Mesenchymal stem cell (in vitro differentiated cells and primary cell): ENCODE data around the gene CLIC3.

Source experiments
- DNase-seq: peaks from one replicate; pipeline ENCODE4 v3.0.0-alpha.2; 2013
- H2AFZ ChIP-seq: one replicate; pipeline ENCODE4 v1.6.1; 2013; ENCODE audit warnings: low read depth, mild to moderate bottlenecking, control low read depth, inconsistent platforms, low read length, moderate library complexity
- H2AK5ac ChIP-seq: 2 replicates; pipeline ENCODE4 v1.6.1; 2013; ENCODE audit warnings: low read length, moderate library complexity, mild to moderate bottlenecking, inconsistent platforms; ENCODE audit not compliant: severe bottlenecking
- H2BK120ac ChIP-seq: one replicate; pipeline ENCODE4 v1.6.1; 2013; ENCODE audit warnings: low read depth, mild to moderate bottlenecking, inconsistent platforms, low read length, moderate library complexity
- H2BK12ac ChIP-seq, 2 experiments: one replicate each; pipeline ENCODE4 v1.6.1; 2013; ENCODE audit warnings: inconsistent platforms in 2 of 2, low read length in 2 of 2, mild to moderate bottlenecking in 2 of 2, moderate library complexity in 2 of 2, control low read depth in 1 of 2
- H2BK15ac ChIP-seq: one replicate; pipeline ENCODE4 v1.6.1; 2013; ENCODE audit warnings: mild to moderate bottlenecking, low read depth, inconsistent platforms; ENCODE audit not compliant: poor library complexity, severe bottlenecking
- H2BK5ac ChIP-seq: 2 replicates; pipeline ENCODE4 v1.6.1; 2013; ENCODE audit warnings: low read depth, mild to moderate bottlenecking, low read length, control low read depth, inconsistent platforms; ENCODE audit not compliant: poor library complexity, severe bottlenecking
- H3K14ac ChIP-seq, 2 experiments: one replicate each; pipeline ENCODE4 v1.6.1; 2013; ENCODE audit warnings: inconsistent platforms in 2 of 2, low read length in 2 of 2, control low read depth in 1 of 2, mild to moderate bottlenecking in 1 of 2, moderate library complexity in 1 of 2
- H3K18ac ChIP-seq, 2 experiments: one replicate each; pipeline ENCODE4 v1.6.1; 2013; ENCODE audit warnings: inconsistent platforms in 2 of 2, low read length in 2 of 2, control low read depth in 1 of 2, low read depth in 1 of 2, mild to moderate bottlenecking in 1 of 2
- H3K23ac ChIP-seq, 2 experiments: one replicate each; pipeline ENCODE4 v1.6.1; 2013; ENCODE audit warnings: inconsistent platforms in 2 of 2, low read length in 2 of 2, mild to moderate bottlenecking in 2 of 2, moderate library complexity in 2 of 2, control low read depth in 1 of 2
- H3K27ac ChIP-seq: 2 replicates; pipeline ENCODE4 v1.5.1; 2013; ENCODE audit warnings: mild to moderate bottlenecking, moderate library complexity, low read length, control low read depth, inconsistent platforms; ENCODE audit not compliant: poor library complexity, severe bottlenecking
- H3K27me3 ChIP-seq, 2 experiments: 2 replicates each; pipeline versions ENCODE4 v1.6.1 to v1.7.0; 2013; ENCODE audit warnings: low read length in 2 of 2, mild to moderate bottlenecking in 2 of 2, moderate library complexity in 2 of 2, control low read depth in 1 of 2, inconsistent platforms in 1 of 2; ENCODE audit not compliant: control insufficient read depth in 1 of 2, insufficient read depth in 1 of 2
- H3K36me3 ChIP-seq, 2 experiments: 2 replicates each; pipeline versions ENCODE4 v1.6.1 to v1.7.0; 2013; ENCODE audit warnings: low read length in 2 of 2, control low read depth in 1 of 2, inconsistent platforms in 1 of 2, low read depth in 1 of 2, mild to moderate bottlenecking in 1 of 2; ENCODE audit not compliant: insufficient read depth in 2 of 2, control insufficient read depth in 1 of 2
- H3K4ac ChIP-seq, 2 experiments: one replicate each; pipeline ENCODE4 v1.6.1; 2013; ENCODE audit warnings: inconsistent platforms in 2 of 2, low read length in 2 of 2, mild to moderate bottlenecking in 2 of 2, moderate library complexity in 2 of 2, control low read depth in 1 of 2, low read depth in 1 of 2
- H3K4me1 ChIP-seq: 2 replicates; pipeline ENCODE4 v1.6.1; 2013; ENCODE audit warnings: low read depth, low read length, control low read depth; ENCODE audit not compliant: control insufficient read depth, insufficient read depth
- H3K4me2 ChIP-seq: 2 replicates; pipeline ENCODE4 v1.6.1; 2013; ENCODE audit warnings: low read length, mild to moderate bottlenecking, inconsistent platforms; ENCODE audit not compliant: poor library complexity, severe bottlenecking
- H3K4me3 ChIP-seq, 2 experiments: 2 replicates each; pipeline versions ENCODE4 v1.5.1 to v1.7.0; 2013; ENCODE audit warnings: low read length in 2 of 2, mild to moderate bottlenecking in 2 of 2, control low read depth in 1 of 2, low read depth in 1 of 2; ENCODE audit not compliant: insufficient read depth in 1 of 2
- H3K79me1 ChIP-seq: replicated peaks from 2 replicates; pipeline ENCODE4 v1.6.1; 2013; ENCODE audit warnings: mild to moderate bottlenecking, control low read depth, low read length, inconsistent platforms; ENCODE audit not compliant: poor library complexity, severe bottlenecking
- H3K9ac ChIP-seq: 2 replicates; pipeline ENCODE4 v1.7.0; 2013; ENCODE audit warnings: mild to moderate bottlenecking, low read length, moderate library complexity
- H3K9me3 ChIP-seq: 2 replicates; pipeline ENCODE4 v1.7.0; 2013; ENCODE audit warnings: mild to moderate bottlenecking, low read length; ENCODE audit not compliant: control insufficient read depth
- H4K8ac ChIP-seq: one replicate; pipeline ENCODE4 v1.6.1; 2013; ENCODE audit warnings: inconsistent platforms, mild to moderate bottlenecking, low read length, moderate library complexity
- H4K91ac ChIP-seq: one replicate; pipeline ENCODE4 v1.6.1; 2013; ENCODE audit warnings: mild to moderate bottlenecking, low read length, inconsistent platforms
- WGBS: methylation state at CpG from one replicate; pipeline ENCODE4 v1.1.7; 2013; ENCODE audit warnings: mixed read lengths; 5-methylcytosine and 5-hydroxymethylcytosine counted together

Gene CLIC3

DNA sequence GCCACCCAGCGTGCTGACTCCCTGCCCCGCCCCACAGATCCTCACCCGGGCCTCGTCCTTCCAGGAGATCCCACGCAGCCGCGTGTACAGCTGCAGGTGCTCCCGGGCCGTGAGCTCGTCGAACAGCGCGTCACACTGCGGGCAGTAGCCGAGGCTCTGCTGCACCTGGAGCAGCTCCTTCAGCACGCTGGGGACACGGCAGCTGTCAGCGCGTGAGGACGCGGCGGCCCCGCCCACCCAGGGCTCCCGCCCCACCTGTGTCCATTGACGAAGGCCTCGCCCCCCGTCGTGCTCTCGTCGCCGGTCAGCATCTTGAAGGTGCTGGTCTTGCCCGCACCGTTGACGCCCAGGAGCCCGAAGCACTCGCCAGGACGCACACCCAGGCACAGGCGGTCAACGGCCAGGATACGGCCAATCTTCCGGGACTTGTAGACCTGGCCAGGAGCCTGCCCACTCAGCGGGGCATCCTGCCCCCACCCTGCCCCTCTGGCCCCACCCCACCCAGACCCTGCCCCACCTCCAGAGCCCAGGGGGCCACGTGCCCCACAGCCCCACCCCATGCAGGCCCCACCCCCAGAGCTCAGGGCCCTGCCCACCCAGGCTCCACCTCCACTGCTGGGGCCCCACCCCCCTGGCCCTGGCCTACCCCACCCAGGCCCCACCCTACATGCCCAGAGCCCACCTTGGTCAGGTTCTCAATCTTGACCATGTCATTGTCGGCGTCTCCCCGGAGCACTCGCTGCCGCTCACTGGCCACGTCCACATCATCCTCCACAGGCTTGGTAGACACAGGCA lies 13.8 kb upstream of the CLIC3 start:
- no peak overlapping the region for H3K4me2 ChIP-seq
- no peak overlapping the region for H3K14ac ChIP-seq
- H3K27me3 ChIP-seq, result no peaks in the 10 kb centered on the region
- no peak overlapping the region for H3K9ac ChIP-seq
- no peak overlapping the region for H3K4me3 ChIP-seq
- H3K36me3 ChIP-seq, result peaks cover 8 to 62% of the 10 kb centered on the region in 2 experiments
- no peak overlapping the region for H4K8ac ChIP-seq
- H2BK12ac ChIP-seq, result no peak overlapping the region
- H3K79me1 ChIP-seq, result no peaks in the 10 kb centered on the region
- no peak overlapping the region for H3K4ac ChIP-seq
- no peak overlapping the region for H2AFZ ChIP-seq
- H3K18ac ChIP-seq, result no peak overlapping the region
- no peak overlapping the region for H3K27ac ChIP-seq
- H3K4me1 ChIP-seq, result peaks cover 29% of the 10 kb centered on the region
- H2BK120ac ChIP-seq, result no peak overlapping the region
- no peak overlapping the region for H2BK15ac ChIP-seq
- H3K9me3 ChIP-seq, result no peaks in the 10 kb centered on the region
- H2BK5ac ChIP-seq, result no peak overlapping the region
- no peak overlapping the region for H3K23ac ChIP-seq
- no peak overlapping the region for H2AK5ac ChIP-seq
- no peak overlapping the region for H4K91ac ChIP-seq
- WGBS, result 95% methylated on average over 49 of the region's 49 CpGs
- DNase-seq, result no peak

DNA sequence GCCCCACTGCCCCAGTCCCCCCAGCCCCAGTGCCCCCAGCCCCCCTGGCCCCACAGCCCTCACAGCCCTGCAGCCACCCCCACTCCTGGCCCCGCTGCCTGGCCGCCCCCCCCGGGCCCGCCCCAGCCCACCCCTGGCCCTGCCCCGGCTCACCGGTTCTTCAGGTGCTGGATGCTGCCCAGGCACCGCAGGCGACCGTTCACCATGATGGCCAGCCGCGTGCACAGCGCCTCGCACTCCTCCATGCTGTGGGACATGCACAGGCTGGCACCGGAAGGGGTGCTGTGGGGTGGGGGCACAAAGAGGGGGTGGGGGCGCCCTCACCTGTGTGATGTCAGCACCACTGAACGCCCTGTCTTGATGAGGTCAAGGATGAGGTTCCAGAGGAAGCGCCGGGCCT lies 12.8 kb upstream of the CLIC3 start:
- H3K23ac ChIP-seq, result no peak overlapping the region
- H3K36me3 ChIP-seq, result peaks cover 8 to 53% of the 10 kb centered on the region in 2 experiments
- no peak overlapping the region for H2BK5ac ChIP-seq
- H3K4me2 ChIP-seq, result no peak overlapping the region
- H3K9me3 ChIP-seq, result no peaks in the 10 kb centered on the region
- H3K9ac ChIP-seq, result no peak overlapping the region
- no peak overlapping the region for H4K8ac ChIP-seq
- H2BK12ac ChIP-seq, result no peak overlapping the region
- H3K18ac ChIP-seq, result no peak overlapping the region
- H3K79me1 ChIP-seq, result no peaks in the 10 kb centered on the region
- no peak overlapping the region for H3K27ac ChIP-seq
- no peak overlapping the region for H2BK15ac ChIP-seq
- H3K4ac ChIP-seq, result no peak overlapping the region
- H2AFZ ChIP-seq, result no peak overlapping the region
- no peak overlapping the region for H4K91ac ChIP-seq
- H3K14ac ChIP-seq, result no peak overlapping the region
- H3K4me1 ChIP-seq, result peaks cover 28% of the 10 kb centered on the region
- no peaks in the 10 kb centered on the region for H3K27me3 ChIP-seq
- H3K4me3 ChIP-seq, result no peak overlapping the region
- 93% methylated on average over 17 of the region's 18 CpGs for WGBS
- no peak overlapping the region for H2AK5ac ChIP-seq
- H2BK120ac ChIP-seq, result no peak overlapping the region
- DNase-seq, result no peak

DNA sequence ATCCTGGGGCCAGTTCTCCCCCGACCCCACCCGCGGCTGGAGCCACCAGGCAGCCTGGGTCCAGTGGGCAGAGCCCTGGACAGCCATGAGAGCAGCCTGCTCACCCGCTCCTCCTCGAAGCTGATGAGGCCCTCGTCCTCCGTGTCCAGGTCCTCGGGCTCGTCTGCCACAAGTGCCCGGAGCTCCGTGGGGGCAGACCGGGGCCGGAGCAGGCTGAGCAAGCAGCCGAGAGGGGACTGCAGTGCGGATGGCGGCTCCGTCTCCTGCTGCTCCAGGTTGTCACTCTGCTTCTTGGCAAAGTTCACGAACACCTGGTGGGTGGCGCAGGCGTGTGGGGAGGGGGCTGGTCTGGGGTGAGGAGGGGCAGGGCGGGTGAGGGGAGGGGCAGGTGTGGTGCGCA lies 11.9 kb upstream of the CLIC3 start:
- H3K27me3 ChIP-seq, result no peaks in the 10 kb centered on the region
- no peak overlapping the region for H4K8ac ChIP-seq
- H3K79me1 ChIP-seq, result no peaks in the 10 kb centered on the region
- H3K27ac ChIP-seq, result no peak overlapping the region
- H4K91ac ChIP-seq, result no peak overlapping the region
- no peak overlapping the region for H2BK120ac ChIP-seq
- no peak overlapping the region for H3K4me2 ChIP-seq
- H3K9ac ChIP-seq, result no peak overlapping the region
- no peak overlapping the region for H2AFZ ChIP-seq
- 85% methylated on average over 21 of the region's 22 CpGs for WGBS
- H3K23ac ChIP-seq, result no peak overlapping the region
- no peaks in the 10 kb centered on the region for H3K9me3 ChIP-seq
- no peak overlapping the region for H3K14ac ChIP-seq
- no peak overlapping the region for H2BK5ac ChIP-seq
- H3K4ac ChIP-seq, result no peak overlapping the region
- H3K36me3 ChIP-seq, result peaks cover 8 to 44% of the 10 kb centered on the region in 2 experiments
- H3K18ac ChIP-seq, result no peak overlapping the region
- H3K4me3 ChIP-seq, result no peak overlapping the region
- no peak overlapping the region for H2BK12ac ChIP-seq
- DNase-seq, result no peak
- no peak overlapping the region for H2AK5ac ChIP-seq
- peaks cover 28% of the 10 kb centered on the region for H3K4me1 ChIP-seq
- H2BK15ac ChIP-seq, result no peak overlapping the region

DNA sequence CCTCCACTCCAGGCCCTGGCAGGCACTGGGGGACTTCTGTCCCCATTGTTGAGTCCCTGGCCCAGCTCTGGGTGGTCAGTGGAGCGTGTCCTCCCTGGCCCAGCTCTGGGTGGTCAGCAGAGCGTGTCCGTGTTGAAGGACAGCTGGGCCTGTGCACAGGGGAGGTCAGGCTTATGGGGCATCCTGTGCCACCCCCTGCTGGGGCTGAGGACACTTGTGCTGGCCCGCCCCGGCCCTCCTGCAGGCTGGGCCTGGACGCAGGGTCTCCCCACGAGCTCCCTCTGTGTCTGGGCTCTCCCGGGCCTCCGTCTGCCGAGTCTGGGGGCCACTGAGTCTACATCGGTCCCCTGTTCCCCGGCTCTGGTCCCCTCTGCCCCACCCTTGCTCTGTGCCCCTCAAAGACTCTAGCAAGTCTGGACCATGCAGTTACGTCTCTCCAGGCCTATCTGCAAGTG lies 11.5 kb upstream of the CLIC3 start:
- no peak overlapping the region for H2BK15ac ChIP-seq
- no peak overlapping the region for H4K8ac ChIP-seq
- no peak overlapping the region for H3K9ac ChIP-seq
- peaks cover 8 to 39% of the 10 kb centered on the region in 2 experiments for H3K36me3 ChIP-seq
- no peak overlapping the region for H3K4me3 ChIP-seq
- H3K4me1 ChIP-seq, result peaks cover 25% of the 10 kb centered on the region
- H3K18ac ChIP-seq, result no peak overlapping the region
- no peak overlapping the region for H3K23ac ChIP-seq
- H3K27ac ChIP-seq, result no peak overlapping the region
- peak overlapping the region in 1 of 2 experiments; percentile 15 for H2BK12ac ChIP-seq
- H2BK5ac ChIP-seq, result no peak overlapping the region
- no peak for DNase-seq
- no peak overlapping the region for H4K91ac ChIP-seq
- 79% methylated on average over 13 of the region's 13 CpGs for WGBS
- no peaks in the 10 kb centered on the region for H3K79me1 ChIP-seq
- no peak overlapping the region for H2AFZ ChIP-seq
- H2AK5ac ChIP-seq, result no peak overlapping the region
- no peak overlapping the region for H3K14ac ChIP-seq
- H3K27me3 ChIP-seq, result no peaks in the 10 kb centered on the region
- H3K9me3 ChIP-seq, result no peaks in the 10 kb centered on the region
- no peak overlapping the region for H2BK120ac ChIP-seq
- peak overlapping the region; percentile 38 for H3K4me2 ChIP-seq
- no peak overlapping the region for H3K4ac ChIP-seq
